ENCODE results near the gene CAPN3. TPM values are rescaled to one million over a fixed set of nuclear protein-coding genes. Genes with fewer than 3 reads are reported as not detected.

The CAPN3 gene
- total and polyA plus RNA-seq, 11 donors, result 1.3 to 12.2 (median 7.3) TPM

DNA sequence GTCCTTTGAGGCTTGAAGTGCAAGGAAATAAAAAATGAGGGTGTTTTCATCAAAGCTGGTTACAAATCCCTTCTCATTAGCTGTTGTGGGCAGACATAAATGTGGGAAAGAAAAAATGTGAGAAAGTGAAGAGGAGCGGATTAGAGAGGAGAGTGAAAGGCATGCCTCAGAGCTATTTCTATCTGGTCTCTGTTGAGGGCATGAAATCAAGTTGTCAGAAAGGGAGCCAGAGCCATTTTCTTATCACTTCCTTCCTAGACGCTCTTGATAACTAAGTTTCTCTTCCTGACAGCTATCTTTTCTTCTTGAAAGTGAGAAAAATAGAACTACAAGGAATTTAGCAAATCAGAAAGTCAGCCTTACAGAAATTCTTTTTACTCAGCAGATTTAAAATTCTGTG lies 20.8 kb upstream of the CAPN3 start:
- peak overlapping the region in 2 of 12 donors; percentile 17 to 33 for H3K27ac ChIP-seq
- ATAC-seq (peak in 1 of 4 donors; percentile 42), DNase-seq (no peak)
- intact Hi-C loops (cut with DNase I), result no loop called here
- peaks cover 0 to 50% (median 19%) of the 10 kb centered on the region in 9 donors for H3K36me3 ChIP-seq
- no peaks in the 10 kb centered on the region for H3K27me3 ChIP-seq
- H3K4me3 ChIP-seq, result no peak overlapping the region
- H3K4me1 ChIP-seq, result peaks cover 0 to 9% (median 0%) of the 10 kb centered on the region in 12 donors
- TF ChIP-seq, protein P1, sequence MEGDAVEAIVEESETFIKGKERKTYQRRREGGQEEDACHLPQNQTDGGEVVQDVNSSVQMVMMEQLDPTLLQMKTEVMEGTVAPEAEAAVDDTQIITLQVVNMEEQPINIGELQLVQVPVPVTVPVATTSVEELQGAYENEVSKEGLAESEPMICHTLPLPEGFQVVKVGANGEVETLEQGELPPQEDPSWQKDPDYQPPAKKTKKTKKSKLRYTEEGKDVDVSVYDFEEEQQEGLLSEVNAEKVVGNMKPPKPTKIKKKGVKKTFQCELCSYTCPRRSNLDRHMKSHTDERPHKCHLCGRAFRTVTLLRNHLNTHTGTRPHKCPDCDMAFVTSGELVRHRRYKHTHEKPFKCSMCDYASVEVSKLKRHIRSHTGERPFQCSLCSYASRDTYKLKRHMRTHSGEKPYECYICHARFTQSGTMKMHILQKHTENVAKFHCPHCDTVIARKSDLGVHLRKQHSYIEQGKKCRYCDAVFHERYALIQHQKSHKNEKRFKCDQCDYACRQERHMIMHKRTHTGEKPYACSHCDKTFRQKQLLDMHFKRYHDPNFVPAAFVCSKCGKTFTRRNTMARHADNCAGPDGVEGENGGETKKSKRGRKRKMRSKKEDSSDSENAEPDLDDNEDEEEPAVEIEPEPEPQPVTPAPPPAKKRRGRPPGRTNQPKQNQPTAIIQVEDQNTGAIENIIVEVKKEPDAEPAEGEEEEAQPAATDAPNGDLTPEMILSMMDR (IDR thresholded peaks at IDR 0.05), result no peak
- TF ChIP-seq POLR2A (IDR thresholded peaks at IDR 0.05), result no peak
- H3K9me3 ChIP-seq, result peaks cover 0 to 30% (median 9%) of the 10 kb centered on the region in 12 donors
- WGBS, 4 donors, result 26 to 31% (median 27%) methylated on average over 2 of the region's 2 CpGs

DNA sequence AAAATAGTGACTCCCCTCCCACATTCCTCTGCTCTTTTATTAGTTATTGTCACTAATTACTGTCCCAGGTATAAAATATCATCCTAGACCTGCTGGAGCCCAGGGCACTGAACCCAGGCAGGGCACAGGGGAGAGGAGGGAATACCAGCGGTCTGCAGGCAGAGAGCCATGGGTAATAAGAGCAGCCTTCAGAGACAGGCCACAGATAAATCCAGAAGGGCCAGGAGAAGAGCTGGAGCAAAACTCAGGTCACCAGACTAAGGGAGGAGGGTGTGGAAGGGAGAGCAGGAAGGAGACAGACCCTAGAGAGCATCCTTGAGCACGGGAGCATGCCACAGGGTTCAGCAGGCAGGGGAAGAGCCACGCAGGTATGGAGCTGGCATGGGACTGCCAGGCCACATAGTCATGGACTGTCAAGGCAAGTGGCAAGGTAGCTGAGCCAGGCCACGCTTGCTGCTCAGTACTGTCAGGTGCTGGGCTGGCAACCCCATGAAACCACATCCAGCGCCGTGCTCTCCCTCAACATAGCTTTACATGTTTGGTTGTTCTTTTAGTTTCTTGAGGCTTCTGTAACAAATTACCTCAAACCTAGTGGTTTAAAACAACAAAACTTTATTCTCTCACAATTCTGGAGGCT lies 15.6 kb upstream of the CAPN3 start:
- ATAC-seq (no peak), DNase-seq (no peak)
- WGBS, 4 donors, result 85 to 95% (median 91%) methylated on average over 6 of the region's 6 CpGs
- Histone ChIP-seq H3K36me3 (peaks cover 0 to 81% (median 61%) of the 10 kb centered on the region in 9 donors), H3K4me1 (peaks cover 0 to 8% (median 0%) of the 10 kb centered on the region in 12 donors), H3K27me3 (no peaks in the 10 kb centered on the region), H3K4me3 (no peak overlapping the region), H3K9me3 (no peaks in the 10 kb centered on the region), H3K27ac (no peak overlapping the region)
- TF ChIP-seq POLR2A (IDR thresholded peaks at IDR 0.05), result no peak
- TF ChIP-seq, protein P1 (IDR thresholded peaks at IDR 0.05), result no peak
- intact Hi-C loops (cut with DNase I), result no loop called here

DNA sequence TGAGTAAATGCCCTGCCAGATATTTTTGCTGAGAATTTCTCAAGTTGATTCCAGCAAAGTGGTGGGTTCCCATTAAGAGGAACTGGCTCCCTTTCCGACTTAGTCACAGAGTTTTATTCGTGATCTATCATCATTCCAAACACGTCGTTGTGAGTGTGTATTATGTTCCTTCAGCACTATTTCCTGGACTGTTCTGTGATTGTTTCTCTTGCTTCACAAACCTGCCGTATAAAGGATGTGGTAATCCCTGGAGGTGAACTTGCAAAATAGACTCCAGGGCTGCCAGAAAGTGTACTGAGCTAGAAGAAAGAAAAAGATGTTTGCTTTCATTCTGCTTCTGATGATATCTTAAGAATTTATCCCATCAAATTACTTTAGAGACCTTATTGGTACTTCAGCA lies 14.5 kb upstream of the CAPN3 start:
- Histone ChIP-seq H3K36me3 (peaks cover 0 to 87% (median 71%) of the 10 kb centered on the region in 9 donors), H3K4me1 (peaks cover 0 to 6% (median 0%) of the 10 kb centered on the region in 12 donors), H3K27ac (peak overlapping the region in 1 of 12 donors; percentile 43), H3K27me3 (no peaks in the 10 kb centered on the region), H3K4me3 (no peak overlapping the region), H3K9me3 (no peaks in the 10 kb centered on the region)
- no peak for TF ChIP-seq POLR2A (IDR thresholded peaks at IDR 0.05)
- TF ChIP-seq, protein P1 (IDR thresholded peaks at IDR 0.05), result no peak
- peak in 3 of 4 donors; percentile 31 to 79 (median 63) for ATAC-seq
- intact Hi-C loops (cut with DNase I), result no loop called here
- no peak for DNase-seq
- 38 to 63% (median 52%) methylated on average over 5 of the region's 5 CpGs for WGBS, 4 donors

DNA sequence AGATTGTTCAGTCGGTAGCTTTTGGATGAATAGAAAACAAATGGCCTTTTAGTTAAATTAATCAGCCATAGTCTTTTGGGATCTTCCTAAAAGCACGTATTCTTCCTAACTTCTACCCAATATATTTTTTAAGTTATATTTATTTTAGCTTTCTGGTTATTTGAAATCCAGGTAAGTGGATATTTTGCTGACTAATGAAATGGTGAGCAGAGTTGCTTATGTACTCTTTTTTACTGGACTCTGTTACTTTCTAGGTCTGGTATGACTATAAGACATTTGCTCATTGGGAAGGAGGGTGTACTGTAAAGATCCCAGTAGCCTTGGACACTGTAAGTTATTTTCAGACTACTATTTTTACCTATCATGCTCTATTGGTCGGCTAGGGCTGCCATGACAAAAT lies 13.8 kb upstream of the CAPN3 start:
- DNase-seq (no peak), ATAC-seq (no peak)
- Histone ChIP-seq H3K27me3 (no peaks in the 10 kb centered on the region), H3K4me1 (peaks cover 0 to 6% (median 0%) of the 10 kb centered on the region in 12 donors), H3K9me3 (no peaks in the 10 kb centered on the region), H3K36me3 (peaks cover 0 to 88% (median 75%) of the 10 kb centered on the region in 9 donors), H3K27ac (peak overlapping the region in 1 of 12 donors; percentile 33), H3K4me3 (no peak overlapping the region)
- WGBS, 4 donors, result 85 to 93% (median 89%) methylated on average over 3 of the region's 3 CpGs
- no peak for TF ChIP-seq POLR2A (IDR thresholded peaks at IDR 0.05)
- TF ChIP-seq, protein P1 (IDR thresholded peaks at IDR 0.05), result no peak
- intact Hi-C loops (cut with DNase I), result no loop called here
